HepG2 (cell line): ENCODE data around the gene RFX2.

ENCODE experiments used
- CBFB ChIP-seq: sonication (generic); formaldehyde crosslinking; IDR thresholded peaks from 2 replicates; pipeline ENCODE4 v1.4.0; 2020; ENCODE audit warnings: missing genetic modification reagents
- CTCF ChIP-seq: sonication (generic); formaldehyde crosslinking; IDR thresholded peaks from 2 replicates; pipeline ENCODE4 v1.5.0; 2020; ENCODE audit warnings: mild to moderate bottlenecking, missing genetic modification reagents, moderate library complexity
- GABPB1 ChIP-seq: IDR thresholded peaks from 2 replicates; pipeline ENCODE4 v1.6.1; 2016; ENCODE audit warnings: mild to moderate bottlenecking, missing genetic modification reagents, moderate library complexity, missing compliant biosample characterization
- POLR2A ChIP-seq, 2 experiments: IDR thresholded peaks; 2 replicates each; pipeline ENCODE4 v1.6.1; 2011; ENCODE audit warnings: low read depth in 2 of 2, low read length in 2 of 2, mild to moderate bottlenecking in 1 of 2, moderate library complexity in 1 of 2; ENCODE audit not compliant: insufficient read depth in 1 of 2
- RXRA ChIP-seq: sonication (generic); formaldehyde crosslinking; IDR thresholded peaks from 2 replicates; pipeline ENCODE4 v1.5.1; 2020; ENCODE audit warnings: missing genetic modification reagents
- SMAD1 ChIP-seq: sonication (generic); formaldehyde crosslinking; IDR thresholded peaks from 2 replicates; pipeline ENCODE4 v1.4.0; 2020; ENCODE audit warnings: missing genetic modification reagents, low read depth, mild to moderate bottlenecking, borderline replicate concordance
- TEF ChIP-seq: sonication (generic); formaldehyde crosslinking; IDR thresholded peaks from 2 replicates; pipeline ENCODE4 v1.5.0; 2020; ENCODE audit warnings: missing genetic modification reagents
- ZNF354B ChIP-seq: sonication (generic); formaldehyde crosslinking; IDR thresholded peaks from 2 replicates; pipeline ENCODE4 v1.8.0; 2022; ENCODE audit warnings: mild to moderate bottlenecking, missing genetic modification reagents
- ZNF512 ChIP-seq: sonication (generic); formaldehyde crosslinking; IDR thresholded peaks from 2 replicates; pipeline ENCODE4 v1.4.0; 2020; ENCODE audit warnings: mild to moderate bottlenecking, missing genetic modification reagents
- ZNF83 ChIP-seq: sonication (generic); formaldehyde crosslinking; IDR thresholded peaks from 2 replicates; pipeline ENCODE4 v1.4.0; 2020; ENCODE audit warnings: missing genetic modification reagents, mild to moderate bottlenecking, borderline replicate concordance
- ZSCAN20 ChIP-seq: sonication (generic); formaldehyde crosslinking; IDR thresholded peaks from 2 replicates; pipeline ENCODE4 v1.4.0; 2020; ENCODE audit warnings: missing genetic modification reagents, mild to moderate bottlenecking, borderline replicate concordance
- ZSCAN21 ChIP-seq: sonication (generic); formaldehyde crosslinking; IDR thresholded peaks from 2 replicates; pipeline ENCODE4 v1.8.0; 2022; ENCODE audit warnings: mild to moderate bottlenecking, missing genetic modification reagents, moderate library complexity, borderline replicate concordance

GRCh38 chr19:6060600-6061375, 49.5 kb downstream of the RFX2 start:
- TF ChIP-seq ZNF354B (CRISPR knock-in tag) = no peak
- no peak for TF ChIP-seq SMAD1
- no peak for TF ChIP-seq ZNF83
- no peak for TF ChIP-seq ZNF512
- TF ChIP-seq CBFB (CRISPR knock-in tag) = no peak
- TF ChIP-seq GABPB1 = no peak
- TF ChIP-seq ZSCAN20 (CRISPR knock-in tag) = no peak
- no peak for TF ChIP-seq CTCF (CRISPR knock-in tag)
- TF ChIP-seq ZSCAN21 (CRISPR knock-in tag) = no peak
- no peak for TF ChIP-seq RXRA (CRISPR knock-in tag)
- TF ChIP-seq POLR2A (IDR thresholded peaks at IDR 0.05; ENCODE audit: insufficient read depth in 1 of 2, low read depth in 2 of 2, low read length in 2 of 2) = no peak
- no peak for TF ChIP-seq TEF (CRISPR knock-in tag)
